Measurements from ENCODE around the gene FAM3C.

- no peak for TF ChIP-seq POLR2A (IDR thresholded peaks at IDR 0.05)
- TF ChIP-seq, protein P1, sequence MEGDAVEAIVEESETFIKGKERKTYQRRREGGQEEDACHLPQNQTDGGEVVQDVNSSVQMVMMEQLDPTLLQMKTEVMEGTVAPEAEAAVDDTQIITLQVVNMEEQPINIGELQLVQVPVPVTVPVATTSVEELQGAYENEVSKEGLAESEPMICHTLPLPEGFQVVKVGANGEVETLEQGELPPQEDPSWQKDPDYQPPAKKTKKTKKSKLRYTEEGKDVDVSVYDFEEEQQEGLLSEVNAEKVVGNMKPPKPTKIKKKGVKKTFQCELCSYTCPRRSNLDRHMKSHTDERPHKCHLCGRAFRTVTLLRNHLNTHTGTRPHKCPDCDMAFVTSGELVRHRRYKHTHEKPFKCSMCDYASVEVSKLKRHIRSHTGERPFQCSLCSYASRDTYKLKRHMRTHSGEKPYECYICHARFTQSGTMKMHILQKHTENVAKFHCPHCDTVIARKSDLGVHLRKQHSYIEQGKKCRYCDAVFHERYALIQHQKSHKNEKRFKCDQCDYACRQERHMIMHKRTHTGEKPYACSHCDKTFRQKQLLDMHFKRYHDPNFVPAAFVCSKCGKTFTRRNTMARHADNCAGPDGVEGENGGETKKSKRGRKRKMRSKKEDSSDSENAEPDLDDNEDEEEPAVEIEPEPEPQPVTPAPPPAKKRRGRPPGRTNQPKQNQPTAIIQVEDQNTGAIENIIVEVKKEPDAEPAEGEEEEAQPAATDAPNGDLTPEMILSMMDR (IDR thresholded peaks at IDR 0.05) = no peak
Observed at GRCh38 chr7:121384265-121384664, 11.8 kb downstream of the FAM3C start.
